ENCODE results near the gene LINC01488. TPM values are rescaled to one million over a fixed set of nuclear protein-coding genes. Genes with fewer than 3 reads are reported as not detected.

The LINC01488 gene
- total and polyA plus RNA-seq, 2 of the 13 experiments (the other 11 are each of a cell fraction or from before 2014, with no cell fraction given): 0.26 to 0.58 TPM

GRCh38 chr11:69509846-69510390 is 28.5 kb downstream of the LINC01488 start:
- intact Hi-C loops (cut with micrococcal nuclease; ENCODE audit: unreplicated experiment): no loop called here
- H3K4me3 ChIP-seq (replicated peaks in 1 of 3; ENCODE audit: insufficient read depth in 1 of 3, low read depth in 2 of 3, low read length in 3 of 3): no peak overlapping the region
- no peaks in the 10 kb centered on the region for H3K79me2 ChIP-seq (ENCODE audit: insufficient read depth, low read length)
- H3K27ac ChIP-seq (ENCODE audit: extremely low read length, insufficient read depth, low read length): no peak overlapping the region
- no peak overlapping the region for H3K4me2 ChIP-seq (ENCODE audit: low read depth, low read length)
- FAIRE-seq (no peak), ATAC-seq (no peak), DNase-seq (ENCODE audit: low spot score) (no peak)
- H3K4me1 ChIP-seq (ENCODE audit: insufficient read depth, low read length): no peaks in the 10 kb centered on the region
- POLR2A ChIA-PET: no interaction called here
- no peak overlapping the region for H2AFZ ChIP-seq (ENCODE audit: low read length)
- H3K9ac ChIP-seq (ENCODE audit: insufficient read depth, low read depth, low read length): no peak overlapping the region
- no peaks in the 10 kb centered on the region for H3K9me3 ChIP-seq (ENCODE audit: low read length)
- in situ Hi-C loops (cut with HindIII; ENCODE audit: extremely low pct_ligation_motif_present, low pct_unique_long_range_greater_than_20kb): no loop called here
- CTCF ChIA-PET (ENCODE audit: low intra/inter-chr PET ratio, low total read pairs): no interaction called here
- H4K20me1 ChIP-seq (ENCODE audit: insufficient read depth, low read length): no peaks in the 10 kb centered on the region
- no TSS peak for BruUV-seq (replicated peaks)
- H3K36me3 ChIP-seq (replicated peaks in 1 of 2; ENCODE audit: control insufficient read depth in 1 of 2, insufficient read depth in 2 of 2, low read length in 2 of 2): no peaks in the 10 kb centered on the region
- H3K27me3 ChIP-seq (ENCODE audit: control insufficient read depth in 1 of 2, insufficient read depth in 2 of 2, low read length in 2 of 2): peaks cover 5 to 53% of the 10 kb centered on the region in 2 experiments
- no peak for TF ChIP-seq ZBTB4 (CRISPR knock-in tag; IDR thresholded peaks at IDR 0.05; ENCODE audit: borderline replicate concordance)
- TF ChIP-seq LBX2 (CRISPR knock-in tag; IDR thresholded peaks at IDR 0.05; ENCODE audit: borderline replicate concordance): no peak
- TF ChIP-seq HDAC2 (CRISPR knock-in tag; IDR thresholded peaks at IDR 0.05): no peak
- TF ChIP-seq ZNF574 (CRISPR knock-in tag; IDR thresholded peaks at IDR 0.05): no peak
- TF ChIP-seq ZSCAN22 (CRISPR knock-in tag; IDR thresholded peaks at IDR 0.05): no peak
- no peak for TF ChIP-seq ZNF619 (CRISPR knock-in tag; IDR thresholded peaks at IDR 0.05)
- no peak for TF ChIP-seq PPARG (CRISPR knock-in tag; conservative IDR thresholded peaks at IDR 0.05)
- no peak for TF ChIP-seq SPEN (CRISPR knock-in tag; IDR thresholded peaks at IDR 0.05; ENCODE audit: low read depth)
- TF ChIP-seq MAFG (CRISPR knock-in tag; IDR thresholded peaks at IDR 0.05): no peak
- TF ChIP-seq ZBTB7B (CRISPR knock-in tag; IDR thresholded peaks at IDR 0.05): no peak
- TF ChIP-seq ZNF383 (CRISPR knock-in tag; IDR thresholded peaks at IDR 0.05; ENCODE audit: borderline replicate concordance): no peak
- no peak for TF ChIP-seq ZNF235 (CRISPR knock-in tag; IDR thresholded peaks at IDR 0.05; ENCODE audit: borderline replicate concordance)
- TF ChIP-seq HINFP (CRISPR knock-in tag; IDR thresholded peaks at IDR 0.05; ENCODE audit: low read depth): no peak
- no peak for TF ChIP-seq SP4 (CRISPR knock-in tag; IDR thresholded peaks at IDR 0.05)
- 55% methylated on average over 9 of the region's 10 CpGs for WGBS (ENCODE audit: low lambda C conversion rate)
